Measurements from ENCODE around the gene DDX56.
"Not testable (repeated sequence)": the region's sequence is repeated elsewhere in the genome, so short reads cannot be mapped to it uniquely, and the experiment has no call there.

The DDX56 gene

GRCh38 chr7:44573464-44574286, at the start of gene DDX56:
DDX56 (minus strand) TSS chr7:44573908; CDS start chr7:44573895, 13 bp downstream.
- DNase-seq: peak; percentile 98

- DNase-seq: no peak
These were observed 48.8 kb upstream of the DDX56 start for GRCh38 chr7:44622342-44623151.

DNA sequence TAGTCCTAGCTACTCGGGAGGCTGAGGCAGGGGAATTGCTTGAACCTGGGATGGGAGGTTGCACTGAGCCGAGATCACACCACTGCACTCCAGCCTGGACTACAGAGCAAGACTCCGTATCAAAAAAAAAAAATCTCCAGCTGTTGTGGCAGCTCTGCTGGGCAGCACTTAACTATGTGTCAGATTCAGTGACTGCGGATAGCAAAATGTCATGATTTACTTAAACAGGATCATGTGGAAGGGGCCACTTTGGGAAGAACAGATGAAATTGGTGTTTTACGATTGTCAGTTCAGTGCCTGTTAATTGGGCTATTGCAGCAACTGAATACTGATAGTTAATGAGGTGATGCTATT, 48.0 kb upstream of the DDX56 start:
- no peak for DNase-seq

DNA sequence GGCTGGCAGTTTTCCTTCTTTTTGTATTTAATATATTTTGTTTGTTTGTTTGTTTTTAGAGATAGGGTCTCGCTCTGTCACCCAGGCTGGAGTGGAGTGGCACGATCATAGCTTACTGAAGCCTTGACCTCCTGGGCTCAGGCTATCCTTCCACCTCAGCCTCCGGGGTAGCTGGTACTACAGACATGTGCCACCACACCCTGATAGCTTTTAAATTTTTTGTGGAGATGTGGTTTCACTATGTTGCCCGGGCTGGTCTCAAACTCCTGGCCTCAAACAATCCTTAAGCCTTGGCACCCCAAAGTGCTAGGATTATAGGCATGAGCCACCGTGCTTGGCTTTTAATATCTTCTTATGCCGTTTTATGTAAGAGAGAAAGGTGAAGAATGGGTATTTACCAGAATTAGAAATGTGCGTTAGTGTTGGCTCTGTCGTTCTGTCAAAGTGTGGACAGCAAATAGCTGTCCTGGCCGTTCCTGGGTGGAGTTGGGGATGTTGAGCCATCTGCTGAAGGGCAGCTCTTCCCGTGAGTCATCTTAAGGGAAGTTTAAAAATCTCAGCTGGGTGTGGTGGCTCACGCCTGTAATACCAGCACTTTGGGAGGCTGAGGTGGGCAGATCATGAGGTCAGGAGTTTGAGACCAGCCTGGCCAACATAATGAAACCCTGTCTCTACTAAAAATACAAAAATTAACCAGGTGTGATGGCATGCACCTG, 47.5 kb upstream of the DDX56 start:
- DNase-seq: no peak

DNA sequence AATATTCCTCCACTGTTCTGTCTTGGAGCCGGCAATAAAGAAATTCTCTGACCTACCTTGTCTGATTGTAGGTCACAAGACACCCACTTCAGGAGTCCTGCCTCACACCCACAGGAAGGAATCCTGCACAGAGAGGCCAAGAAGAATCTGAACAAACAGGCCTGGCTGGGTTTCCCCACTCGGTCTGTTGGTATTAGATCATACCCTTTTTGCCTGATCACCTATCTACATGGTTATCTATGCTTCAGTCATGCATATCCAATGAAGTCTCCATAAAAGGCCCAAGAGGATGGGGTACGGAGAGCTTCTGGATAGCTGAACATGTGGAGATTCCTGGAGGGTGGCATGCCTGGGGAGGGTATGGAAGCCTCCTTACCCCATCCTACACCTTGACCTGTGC, 45.0 kb upstream of the DDX56 start:
- DNase-seq: no peak

GRCh38 chr7:44618045-44618444, 44.3 kb upstream of the DDX56 start:
- no peak for DNase-seq

DNA sequence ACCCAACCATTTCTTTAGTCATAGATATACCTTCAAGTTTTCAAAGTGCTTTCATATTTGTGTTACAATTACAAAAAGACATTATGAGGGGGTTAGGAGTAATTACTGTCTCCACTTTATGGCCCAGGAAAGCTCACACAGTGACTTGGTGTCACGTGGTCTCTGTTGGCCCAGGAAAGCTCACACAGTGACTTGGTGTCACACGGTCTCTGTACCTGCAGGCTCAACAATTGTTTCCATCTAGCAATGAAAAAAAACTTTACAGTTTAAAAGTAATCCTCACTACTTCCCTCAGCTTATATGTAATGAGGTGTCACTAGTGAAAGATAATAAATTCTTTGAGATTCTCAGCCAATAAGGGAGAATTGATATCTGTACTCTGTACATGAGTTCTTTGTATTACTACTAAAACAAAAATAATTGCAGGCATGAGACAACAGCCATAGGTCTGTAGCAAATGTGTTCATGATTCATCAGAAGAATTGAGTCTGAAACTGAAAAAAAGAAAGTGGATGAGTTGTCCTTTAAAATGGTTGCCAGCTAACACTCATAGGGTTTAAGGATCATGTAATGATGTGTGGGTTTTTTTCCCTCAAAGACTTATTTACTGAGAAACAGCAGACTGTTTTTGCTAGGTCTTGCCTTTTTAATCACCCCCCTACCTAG, 43.6 kb upstream of the DDX56 start:
- DNase-seq: no peak

DNA sequence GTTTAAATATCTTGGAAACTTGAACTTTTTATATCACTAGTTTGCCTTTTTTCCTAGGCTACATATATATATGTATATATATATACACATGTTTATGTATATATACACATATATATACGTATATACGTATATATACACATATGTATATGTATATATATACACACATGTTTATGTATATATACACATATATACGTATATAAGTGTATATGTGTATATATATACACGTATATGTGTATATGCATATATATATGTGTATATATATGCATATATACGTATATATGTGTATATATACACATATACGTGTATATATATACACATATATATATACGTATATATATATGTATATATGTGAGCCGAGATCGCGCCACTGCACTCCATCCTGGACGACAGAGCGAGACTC, 42.8 kb upstream of the DDX56 start:
- DNase-seq: no peak

GRCh38 chr7:44615793-44616192, 42.1 kb upstream of the DDX56 start:
- no peak for DNase-seq

DNA sequence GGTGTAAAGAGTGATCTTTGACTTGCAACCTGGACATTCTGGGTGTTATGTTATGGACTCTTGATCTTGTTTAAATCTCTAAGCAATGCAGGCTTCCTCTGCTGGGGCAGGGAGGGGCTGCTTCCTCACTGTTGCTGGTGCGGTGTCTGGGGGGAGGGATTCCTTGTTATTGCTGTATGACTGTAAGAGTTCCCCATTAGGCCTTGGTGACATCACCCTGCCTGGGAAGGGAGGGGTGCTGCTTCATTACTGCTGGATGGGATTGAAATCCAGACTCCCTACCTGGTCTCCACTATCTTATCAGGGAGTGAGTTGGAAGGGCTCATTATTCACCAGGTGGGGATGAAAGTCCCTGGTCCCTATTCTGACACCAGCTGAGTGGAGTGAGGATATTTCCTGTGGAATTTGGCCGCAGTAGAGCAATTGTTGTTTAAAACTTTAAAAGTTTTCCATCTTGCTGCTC, 41.5 kb upstream of the DDX56 start:
- no peak for DNase-seq

GRCh38 chr7:44609829-44610228, 36.1 kb upstream of the DDX56 start:
- DNase-seq: no peak

DNA sequence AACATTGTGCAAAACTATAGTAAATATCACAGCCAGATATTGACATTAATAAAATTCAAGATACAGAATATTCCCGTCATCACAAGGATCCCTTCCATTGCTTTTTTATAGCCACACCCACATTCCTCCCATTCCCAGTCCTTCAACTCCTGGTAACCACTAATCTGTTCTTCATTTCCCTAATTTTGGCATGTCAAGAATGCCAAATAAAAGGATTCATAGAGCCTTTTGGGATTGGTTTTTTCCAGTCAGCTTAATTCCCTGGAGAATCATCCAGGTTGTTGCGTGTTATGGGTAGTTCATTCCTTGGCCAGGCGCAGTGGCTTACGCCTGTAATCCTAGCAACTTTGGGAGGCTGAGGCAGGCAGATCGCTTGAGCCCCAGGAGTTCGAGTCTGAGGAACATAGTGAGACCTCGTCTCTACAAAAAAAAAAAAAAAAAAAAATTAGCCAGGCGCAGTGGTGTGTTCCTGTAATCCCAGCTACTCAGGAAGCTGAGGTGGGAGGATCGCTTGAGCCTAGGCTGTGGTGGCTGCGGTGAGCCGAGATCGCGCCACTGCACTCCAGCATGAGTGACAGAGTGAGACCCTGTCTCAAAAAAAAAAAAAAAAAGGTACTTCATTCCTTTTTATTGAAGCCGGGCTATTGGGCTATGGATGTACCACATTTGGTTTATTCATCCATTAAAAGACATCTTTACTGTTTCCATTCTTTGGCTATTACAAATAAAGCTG, 35.4 kb upstream of the DDX56 start:
- DNase-seq: no peak

GRCh38 chr7:44607141-44608068, 33.7 kb upstream of the DDX56 start:
- no peak for DNase-seq

DNA sequence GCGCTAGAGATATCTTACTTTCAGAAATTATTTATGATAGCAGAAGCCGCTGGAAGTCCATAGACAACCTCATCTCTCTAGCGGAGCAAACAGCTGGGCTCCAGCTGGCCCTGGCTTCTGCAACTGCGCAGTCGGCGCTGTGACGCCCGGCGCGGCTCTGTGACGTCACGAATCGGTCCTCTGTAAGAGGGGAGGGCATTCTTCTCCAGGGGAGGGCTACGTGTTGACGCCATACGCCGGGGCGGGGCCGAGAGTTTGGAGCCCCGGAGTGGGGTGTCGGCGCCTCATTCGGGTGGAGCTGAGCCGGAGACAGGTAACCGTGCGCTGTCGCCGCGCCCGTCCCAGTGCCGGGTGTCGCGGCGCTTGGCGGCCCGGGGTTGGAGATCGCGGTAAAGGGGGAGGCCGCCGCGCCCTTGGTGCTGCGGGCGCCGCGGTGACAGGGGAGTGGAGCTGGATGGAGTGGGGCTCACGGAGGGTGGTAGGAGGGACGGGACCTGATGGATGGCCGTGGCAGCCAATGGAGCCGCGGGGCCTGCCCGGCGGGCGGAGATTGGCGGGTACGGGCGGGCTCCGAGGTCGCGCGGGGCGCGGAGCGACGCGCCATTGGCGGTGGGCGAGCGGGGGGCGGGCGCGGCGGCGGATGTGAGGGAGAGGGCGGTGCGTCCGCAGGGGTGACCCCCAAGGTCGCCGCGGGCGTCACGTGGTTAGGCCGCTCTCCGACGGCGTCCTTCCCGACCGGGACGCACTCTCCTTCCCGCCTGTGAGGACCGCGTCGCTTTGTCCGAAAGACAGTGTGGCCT, 32.8 kb upstream of the DDX56 start, which contains the start of gene OGDH:
Gene OGDH (plus strand): TSS at position 287 of the 800 bp plus-strand sequence. CDS start 17,717 bp downstream, outside the sequence.
- DNase-seq: peak; percentile 99

DNA sequence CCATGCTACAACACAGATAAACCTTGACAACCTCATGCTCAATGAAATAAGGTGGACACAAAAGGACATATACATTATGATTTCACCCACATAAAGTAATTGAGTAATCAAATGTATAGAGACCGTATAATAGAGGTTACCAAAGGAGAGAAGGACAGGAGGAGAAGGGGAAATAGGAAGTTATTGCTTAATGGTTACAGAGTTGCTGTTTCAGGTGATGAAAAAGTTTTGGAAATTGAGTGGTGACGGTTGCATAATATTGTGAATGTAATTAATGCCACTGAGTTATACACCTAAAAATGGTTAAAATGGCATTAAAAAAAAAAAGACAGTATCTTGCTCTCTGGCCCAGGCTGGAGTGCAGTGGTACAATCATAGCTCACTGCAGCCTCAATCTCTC, 31.2 kb upstream of the DDX56 start:
- DNase-seq: no peak

DNA sequence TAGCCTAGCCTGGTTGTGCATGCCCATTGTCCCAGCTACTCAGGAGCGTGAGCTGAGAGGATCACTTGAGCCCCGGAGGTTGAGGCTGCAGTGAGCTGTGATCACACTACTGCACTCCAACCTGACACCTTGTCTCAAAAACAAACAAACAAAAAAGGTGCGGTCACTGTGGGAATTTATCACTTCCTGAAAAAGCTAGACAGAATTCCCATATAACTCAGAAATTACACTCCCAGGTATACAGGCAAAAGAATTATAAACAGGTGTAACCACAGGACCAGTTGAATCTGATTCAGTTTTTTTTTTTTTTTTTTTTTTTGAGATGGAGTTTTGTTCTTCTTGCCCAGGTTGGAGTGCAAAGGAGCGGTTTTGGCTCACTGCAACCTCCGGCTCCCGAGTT, 29.5 kb upstream of the DDX56 start:
- no peak for DNase-seq

GRCh38 chr7:44602576-44602910, 28.8 kb upstream of the DDX56 start:
- no peak for DNase-seq

- no peak for DNase-seq
These were observed 25.5 kb upstream of the DDX56 start for GRCh38 chr7:44599222-44599621.

- DNase-seq: not testable (repeated sequence)
These were observed 23.5 kb upstream of the DDX56 start for GRCh38 chr7:44597181-44597580.

Measured in NCI-H1092 (cell line).